HG02763 (cell line): ENCODE data around the gene GJB2.

ENCODE experiments used
- ATAC-seq: cut with Tn5 transposase; IDR thresholded peaks from one replicate; pipeline ENCODE4 v1.9.1; 2021; ENCODE audit warnings: mild to moderate bottlenecking, moderate library complexity; ENCODE audit not compliant: unreplicated experiment

The GJB2 gene

DNA sequence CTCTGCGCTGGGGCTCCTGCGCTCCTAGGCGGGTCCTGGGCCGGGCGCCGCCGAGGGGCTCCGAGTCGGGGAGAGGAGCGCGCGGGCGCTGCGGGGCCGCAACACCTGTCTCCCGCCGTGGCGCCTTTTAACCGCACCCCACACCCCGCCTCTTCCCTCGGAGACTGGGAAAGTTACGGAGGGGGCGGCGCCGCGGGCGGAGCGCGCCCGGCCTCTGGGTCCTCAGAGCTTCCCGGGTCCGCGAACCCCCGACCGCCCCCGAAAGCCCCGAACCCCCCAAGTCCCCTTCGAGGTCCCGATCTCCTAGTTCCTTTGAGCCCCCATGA is at the start of gene GJB2:
GJB2 (minus strand) TSS at position 103 of the 326 bp plus-strand sequence. CDS start 3,357 bp downstream, outside the sequence.
- no peak for ATAC-seq

DNA sequence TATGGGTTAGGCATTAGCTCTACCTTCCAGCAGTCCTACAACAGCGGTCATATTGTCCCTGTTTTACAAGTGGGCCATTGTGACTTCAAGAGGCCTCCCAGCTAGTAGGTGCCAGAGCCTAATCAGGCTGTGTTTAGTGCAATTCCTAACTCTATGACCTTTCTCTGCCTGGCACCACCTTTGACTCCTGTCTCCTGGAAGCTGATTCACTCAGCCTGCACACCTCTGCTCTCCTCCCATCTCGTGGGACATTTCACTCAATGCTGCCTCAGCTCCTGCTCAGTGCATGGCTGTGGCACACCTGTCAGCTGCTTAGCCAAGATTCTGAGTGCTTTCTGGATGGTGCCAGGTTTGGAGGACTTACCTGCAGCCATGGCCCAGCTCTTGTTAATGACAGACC is 48.9 kb upstream of the GJB2 start:
- no peak for ATAC-seq

- no peak for ATAC-seq
These were observed 47.0 kb upstream of the GJB2 start for GRCh38 chr13:20239748-20240147.

DNA sequence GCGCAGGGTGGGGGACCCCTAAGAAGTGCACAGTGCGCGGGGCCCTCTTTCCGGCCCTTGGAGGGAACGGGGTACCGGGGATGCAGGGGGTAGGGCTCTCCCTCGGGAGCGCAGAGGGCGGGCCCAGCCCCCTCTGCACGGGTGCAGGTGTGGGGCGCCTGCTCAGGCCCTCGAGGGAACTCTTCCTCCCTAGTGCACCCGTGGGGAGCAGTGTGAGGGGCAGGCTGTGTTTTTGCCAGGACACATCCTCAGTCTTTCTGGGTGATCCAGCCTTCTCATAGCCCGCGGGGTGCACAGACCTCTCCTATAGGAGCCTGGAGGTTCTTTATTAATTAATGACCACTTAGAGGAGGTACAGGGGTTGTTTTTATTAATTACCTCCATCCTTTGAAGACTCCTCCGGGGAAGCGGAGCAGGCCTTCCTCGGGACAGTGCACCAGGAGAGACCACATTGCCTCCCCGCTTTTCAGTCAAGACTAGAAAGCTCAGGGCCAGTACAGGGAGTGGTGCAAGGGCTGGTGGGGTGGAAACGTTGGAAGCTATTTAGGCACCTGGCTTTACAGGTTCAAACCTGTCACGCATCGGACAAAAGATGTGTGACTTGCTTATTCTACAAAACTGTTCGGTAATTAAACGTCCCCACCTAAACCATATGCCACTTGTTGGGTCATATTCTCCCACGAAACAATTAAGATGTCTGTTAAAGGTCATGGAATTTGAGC is 40.0 kb upstream of the GJB2 start:
- ATAC-seq: no peak

GRCh38 chr13:20231839-20232555 is 39.3 kb upstream of the GJB2 start, which contains the start of gene GJB6:
GJB6 (minus strand) TSS chr13:20232319; CDS start chr13:20223480, 8,839 bp downstream.
- no peak for ATAC-seq

- no peak for ATAC-seq
These were observed 38.4 kb upstream of the GJB2 start for GRCh38 chr13:20230913-20231838.

DNA sequence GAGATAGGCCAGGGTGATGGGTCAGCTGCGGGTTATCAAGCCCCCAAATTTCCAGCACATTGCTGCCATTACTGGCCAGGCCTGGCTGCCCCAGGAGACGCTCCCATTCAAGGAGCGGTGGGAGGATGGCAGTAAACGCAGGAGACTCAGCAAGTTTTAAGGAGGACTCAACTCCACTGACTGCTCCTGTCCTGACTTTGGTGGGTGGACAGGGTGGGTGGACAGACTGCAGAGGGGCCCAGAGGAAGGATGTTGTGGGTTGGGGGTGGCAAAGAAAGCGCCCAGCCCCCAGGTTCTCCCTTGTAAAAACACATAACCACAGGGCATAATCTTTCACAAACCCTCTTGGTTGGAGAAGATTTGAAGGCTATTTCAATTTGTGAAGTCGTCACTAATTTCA is 35.0 kb upstream of the GJB2 start:
- no peak for ATAC-seq

- ATAC-seq: no peak
These were observed 34.5 kb upstream of the GJB2 start for GRCh38 chr13:20227288-20227687.

DNA sequence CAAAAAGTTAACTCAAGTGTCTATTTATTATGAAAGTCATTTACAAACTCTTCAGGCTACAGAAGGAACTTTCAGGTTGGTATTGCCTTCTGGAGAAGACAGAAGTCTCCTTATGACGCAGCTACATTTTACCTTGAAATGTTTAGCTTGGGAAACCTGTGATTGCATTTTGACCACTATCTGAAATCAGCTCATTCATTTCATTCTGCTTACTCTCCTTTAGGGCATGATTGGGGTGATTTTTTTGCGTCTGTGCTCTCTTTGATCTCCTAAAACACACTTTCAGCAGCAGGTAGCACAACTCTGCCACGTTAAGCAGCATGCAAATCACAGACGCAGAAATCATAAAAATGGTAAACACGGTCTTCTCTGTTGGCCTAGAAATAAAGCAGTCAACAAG is 29.8 kb upstream of the GJB2 start:
- no peak for ATAC-seq

- ATAC-seq: no peak
These were observed 29.0 kb upstream of the GJB2 start for GRCh38 chr13:20221772-20222171.

GRCh38 chr13:20219577-20219976 is 26.8 kb upstream of the GJB2 start:
- ATAC-seq: peak; percentile 90

DNA sequence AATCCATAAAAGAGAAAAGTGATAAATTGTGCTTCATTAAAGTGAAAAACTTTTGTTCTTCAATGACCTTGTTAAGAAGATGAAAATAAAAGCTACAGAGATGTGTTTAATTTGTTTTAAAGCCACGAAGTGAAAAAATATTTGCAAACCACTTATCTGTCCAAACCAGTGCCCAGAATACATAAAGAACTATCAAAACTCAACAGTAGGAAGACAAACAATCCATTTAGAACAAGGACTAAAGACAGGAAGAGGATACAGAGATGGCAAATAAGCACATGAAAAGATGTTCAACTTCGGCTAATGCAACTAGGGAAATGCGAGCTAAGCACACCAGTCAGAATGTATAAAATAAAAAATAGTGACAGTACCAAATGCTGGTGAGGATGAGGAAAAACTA is 24.4 kb upstream of the GJB2 start:
- no peak for ATAC-seq

- no peak for ATAC-seq
These were observed 17.2 kb upstream of the GJB2 start for GRCh38 chr13:20209948-20210347.

DNA sequence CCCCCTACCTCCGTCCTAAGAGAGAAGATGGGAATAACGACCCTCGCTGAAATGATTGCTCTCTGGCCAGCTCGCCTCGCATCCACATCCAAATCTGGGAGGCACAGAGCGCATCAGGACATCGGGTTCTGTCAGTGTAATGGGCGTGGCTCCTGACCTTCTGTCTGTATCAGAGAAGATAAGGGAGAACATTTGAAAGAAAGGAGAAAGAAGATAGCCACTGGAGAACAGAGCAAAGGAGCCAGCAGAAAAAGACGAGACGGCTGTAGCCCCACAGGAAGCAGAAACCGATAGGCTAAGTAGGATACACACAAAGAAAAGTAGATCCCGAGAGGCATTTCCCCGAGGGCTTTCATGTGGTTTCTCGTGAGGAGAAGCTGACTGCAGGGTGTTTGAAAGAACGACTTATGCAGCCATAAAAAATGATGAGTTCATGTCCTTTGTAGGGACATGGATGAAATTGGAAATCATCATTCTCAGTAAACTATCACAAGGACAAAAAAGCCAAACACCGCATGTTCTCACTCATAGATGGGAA is 14.0 kb upstream of the GJB2 start:
- ATAC-seq: no peak

DNA sequence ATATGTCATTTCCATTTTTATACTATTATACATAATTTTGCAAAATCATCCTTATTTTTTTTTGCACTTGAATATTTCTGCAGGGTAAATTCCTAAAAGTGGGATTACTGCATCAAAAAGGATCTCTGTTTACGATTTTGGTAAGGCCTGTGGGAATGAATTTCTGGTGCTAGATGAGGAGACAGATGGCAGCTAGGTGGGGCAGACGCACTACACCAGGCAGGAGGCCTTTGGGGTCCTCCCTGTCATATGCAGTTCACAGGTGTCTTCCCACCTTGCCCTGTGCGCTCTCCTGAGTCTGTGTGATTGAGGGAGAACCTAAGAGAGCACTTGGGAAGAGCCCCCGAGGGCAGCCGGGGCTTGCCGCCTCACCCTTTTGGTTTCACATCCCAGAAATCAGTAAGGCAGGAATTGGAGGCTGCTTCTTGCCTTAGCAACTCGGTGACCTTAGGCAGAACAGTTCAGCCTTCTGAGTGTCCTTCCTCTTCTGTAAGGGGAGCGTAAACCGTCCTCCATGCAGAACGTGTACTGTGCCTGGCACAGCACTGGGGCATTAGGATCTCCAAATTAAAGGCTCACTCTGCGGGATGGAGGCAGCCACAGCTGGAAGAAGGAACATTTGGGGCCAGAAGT is 13.4 kb upstream of the GJB2 start:
- ATAC-seq: no peak

DNA sequence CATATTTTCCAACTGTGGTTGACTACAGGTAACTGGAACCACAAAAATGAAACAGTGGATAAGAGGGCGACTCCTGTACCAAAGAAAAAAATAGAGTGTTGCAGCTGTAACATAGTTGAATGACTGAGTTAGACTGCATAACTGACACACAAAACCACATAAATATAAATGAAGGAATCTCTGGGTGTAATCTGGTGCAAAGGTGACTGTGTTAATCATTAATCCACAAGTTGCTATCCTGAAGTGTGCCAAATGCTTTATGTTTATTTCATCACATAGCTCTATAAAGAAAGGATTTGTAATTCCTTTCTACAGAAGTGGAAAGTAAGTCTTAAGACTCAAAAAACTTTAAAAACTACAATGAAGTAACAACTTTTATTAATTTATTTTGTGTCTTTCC is 6.0 kb upstream of the GJB2 start:
- ATAC-seq: no peak

- no peak for ATAC-seq
These were observed 4.7 kb upstream of the GJB2 start for GRCh38 chr13:20197361-20197834.

DNA sequence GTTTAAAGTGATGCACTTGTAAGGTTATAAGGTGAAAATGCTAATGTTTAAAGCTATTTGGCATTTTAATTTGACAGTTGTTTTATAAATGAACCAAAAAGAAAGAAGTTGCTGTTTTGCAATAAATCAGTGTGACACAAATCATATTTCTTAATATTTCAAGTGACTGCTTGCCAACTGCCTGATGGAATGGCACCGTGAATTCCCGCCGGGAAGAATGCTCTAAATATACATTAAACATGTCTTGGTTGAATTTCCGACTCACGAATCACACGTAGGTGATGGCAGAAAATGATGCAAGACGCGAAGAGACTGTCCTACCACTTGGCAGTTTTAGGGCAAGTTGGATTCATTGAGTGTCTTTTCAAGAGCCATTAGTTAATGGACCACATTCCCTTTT is 3.1 kb upstream of the GJB2 start:
- ATAC-seq: no peak

DNA sequence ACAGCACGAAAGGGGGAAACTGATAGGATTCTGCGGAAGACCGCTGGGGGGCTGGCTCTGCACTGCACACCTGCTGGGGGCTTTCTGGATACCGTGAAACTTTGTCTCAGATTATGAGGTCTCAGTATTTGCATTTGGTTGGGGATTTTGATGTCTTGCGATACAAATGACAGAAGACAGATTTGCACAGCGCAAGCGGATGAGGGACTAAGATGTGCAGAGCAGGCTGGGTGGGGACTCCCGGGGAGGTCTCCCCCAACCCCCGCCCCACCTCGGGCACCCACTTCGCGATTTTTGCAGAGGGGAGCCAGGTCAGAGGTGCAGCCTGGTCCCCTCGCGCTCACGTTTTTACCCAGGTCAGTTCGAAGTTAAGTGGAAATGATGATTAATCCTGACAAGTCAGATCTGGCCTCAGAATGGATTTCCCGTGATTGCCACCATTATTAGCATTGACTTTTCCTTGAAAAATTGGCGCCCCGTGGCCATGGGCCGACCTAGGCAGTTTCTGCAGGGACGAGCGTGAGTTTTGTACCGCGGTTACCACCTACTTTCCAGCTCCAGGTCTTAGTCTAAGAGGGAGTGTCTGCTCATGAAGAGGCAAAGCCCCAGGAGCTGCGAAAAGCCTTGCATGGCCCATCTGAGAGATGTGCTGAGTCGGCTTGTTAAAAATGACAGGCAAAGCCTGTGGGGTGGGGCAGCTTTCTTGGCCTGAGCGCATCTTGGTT is 1.3 kb upstream of the GJB2 start:
- no peak for ATAC-seq
